Vagina (tissue), 2 donors: Measurements from ENCODE around the gene SNX22. TPM values are rescaled to one million over a fixed set of nuclear protein-coding genes. Genes with fewer than 3 reads are reported as not detected.

ENCODE experiments used
- DNase-seq, 2 donors: peaks; one replicate each; pipeline ENCODE4 v3.0.0-alpha.2; 2017; ENCODE audit errors: extremely low spot score in 2 of 2
- H3K27ac ChIP-seq: fragments of 200-600 bp; sonication (generic); one replicate; pipeline ENCODE4 v1.5.1; 2019
- H3K27me3 ChIP-seq: fragments of 200-600 bp; sonication (generic); one replicate; pipeline ENCODE4 v1.5.1; 2019
- H3K36me3 ChIP-seq, 2 donors: fragments of 200-600 bp; sonication (generic); one replicate each; pipeline ENCODE4 v1.5.1; 2017 to 2019
- H3K4me1 ChIP-seq: fragments of 200-600 bp; sonication (generic); one replicate; pipeline ENCODE4 v1.5.1; 2019
- H3K4me3 ChIP-seq, 2 donors: fragments of 200-600 bp; sonication (generic); 1 replicate in 1 of 2; 2 replicates in 1 of 2; pipeline ENCODE4 v1.5.1; 2016 to 2019
- H3K9me3 ChIP-seq: fragments of 200-600 bp; sonication (generic); one replicate; pipeline ENCODE4 v1.5.1; 2019
- POLR2A ChIP-seq, 2 donors: fragments of 450-650 bp; IDR thresholded peaks; one replicate each; pipeline ENCODE4 v1.6.1; 2017; ENCODE audit warnings: antibody characterized with exemption in 2 of 2, mild to moderate bottlenecking in 2 of 2, moderate library complexity in 2 of 2
- POLR2AphosphoS5 ChIP-seq, 2 donors: sonication (generic); formaldehyde crosslinking; IDR thresholded peaks; one replicate each; pipeline ENCODE4 v1.9.0; 2017; ENCODE audit warnings: antibody characterized with exemption in 2 of 2, mild to moderate bottlenecking in 2 of 2, low read depth in 1 of 2; ENCODE audit not compliant: insufficient read depth in 1 of 2
- intact Hi-C: fragments of 100-400 bp; cut with DNase I; formaldehyde crosslinking; loops from one replicate; pipeline ENCODE4 v1.15.1; 2023
- total RNA-seq: library from RNA; depleted of rRNA; stranded (reverse); fragments of >200 nt; gene quantifications from one replicate; pipeline ENCODE4 v1.2.3, GENCODE V29; 2016
- TF ChIP-seq, protein P1 (sequence below), 3 experiments: fragments of 450-650 bp in 2 of 3; fragments of 200-600 bp in 1 of 3; sonication (generic) in 1 of 3; IDR thresholded peaks; one replicate each; pipeline ENCODE4 v1.5.1; 2017 to 2019; ENCODE audit warnings: antibody characterized with exemption in 3 of 3, mild to moderate bottlenecking in 2 of 3, moderate library complexity in 2 of 3

The SNX22 gene
- total RNA-seq, 1 donor from 2014 or later, result not detected

DNA sequence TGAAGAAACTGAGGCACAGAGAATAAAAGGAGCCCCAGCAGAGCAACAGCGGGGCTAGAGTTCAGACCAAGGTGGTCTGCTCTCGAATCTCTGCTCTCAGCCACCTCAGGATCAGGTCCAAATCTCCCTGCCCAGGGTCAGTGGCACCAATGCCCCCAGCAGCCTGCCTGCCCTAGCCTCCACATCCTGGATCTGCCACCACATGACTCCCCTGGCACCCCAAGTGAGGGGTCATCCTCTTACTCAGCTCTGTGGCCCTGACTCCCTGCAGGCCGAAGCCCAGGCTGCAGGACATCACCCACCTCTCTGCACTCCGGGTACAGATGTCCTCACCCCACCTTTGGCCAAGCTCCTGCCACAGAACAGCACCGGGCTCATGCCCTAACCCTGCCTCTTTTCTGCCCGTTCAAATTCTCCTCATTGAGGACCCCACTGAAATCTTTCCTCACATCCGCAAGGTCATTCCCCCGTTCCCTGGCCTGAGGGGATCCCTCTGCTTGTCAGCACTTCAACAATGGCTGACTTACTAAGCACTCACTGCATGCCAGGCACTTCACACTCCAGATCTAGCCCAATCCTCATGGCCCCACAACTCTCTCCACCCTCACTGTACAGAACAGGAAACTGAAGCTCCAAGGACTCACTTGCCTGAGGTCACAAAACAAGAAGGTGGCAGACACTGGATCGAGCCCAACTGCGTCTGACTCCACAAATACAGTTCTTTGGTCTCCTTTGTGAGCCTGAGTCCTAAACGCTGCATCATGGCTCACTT, 7.0 kb downstream of the SNX22 start:
- DNase-seq, result no peak
- TF ChIP-seq POLR2A (IDR thresholded peaks at IDR 0.05) (no peak), POLR2AphosphoS5 (IDR thresholded peaks at IDR 0.05; ENCODE audit: insufficient read depth in 1 of 2, low read depth in 1 of 2) (no peak)
- TF ChIP-seq, protein P1, sequence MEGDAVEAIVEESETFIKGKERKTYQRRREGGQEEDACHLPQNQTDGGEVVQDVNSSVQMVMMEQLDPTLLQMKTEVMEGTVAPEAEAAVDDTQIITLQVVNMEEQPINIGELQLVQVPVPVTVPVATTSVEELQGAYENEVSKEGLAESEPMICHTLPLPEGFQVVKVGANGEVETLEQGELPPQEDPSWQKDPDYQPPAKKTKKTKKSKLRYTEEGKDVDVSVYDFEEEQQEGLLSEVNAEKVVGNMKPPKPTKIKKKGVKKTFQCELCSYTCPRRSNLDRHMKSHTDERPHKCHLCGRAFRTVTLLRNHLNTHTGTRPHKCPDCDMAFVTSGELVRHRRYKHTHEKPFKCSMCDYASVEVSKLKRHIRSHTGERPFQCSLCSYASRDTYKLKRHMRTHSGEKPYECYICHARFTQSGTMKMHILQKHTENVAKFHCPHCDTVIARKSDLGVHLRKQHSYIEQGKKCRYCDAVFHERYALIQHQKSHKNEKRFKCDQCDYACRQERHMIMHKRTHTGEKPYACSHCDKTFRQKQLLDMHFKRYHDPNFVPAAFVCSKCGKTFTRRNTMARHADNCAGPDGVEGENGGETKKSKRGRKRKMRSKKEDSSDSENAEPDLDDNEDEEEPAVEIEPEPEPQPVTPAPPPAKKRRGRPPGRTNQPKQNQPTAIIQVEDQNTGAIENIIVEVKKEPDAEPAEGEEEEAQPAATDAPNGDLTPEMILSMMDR (IDR thresholded peaks at IDR 0.05), result no peak
- Histone ChIP-seq H3K27ac (no peak overlapping the region), H3K9me3 (no peaks in the 10 kb centered on the region), H3K4me1 (peaks cover 51% of the 10 kb centered on the region), H3K4me3 (no peak overlapping the region), H3K36me3 (peaks cover 0 to 67% of the 10 kb centered on the region in 2 donors), H3K27me3 (no peaks in the 10 kb centered on the region)
- intact Hi-C loops, result loop anchor here (10.0 kb wide), 1 partner anchor 64 kb away; the partner anchor contains the start of genes CIAO2A and SNX1

DNA sequence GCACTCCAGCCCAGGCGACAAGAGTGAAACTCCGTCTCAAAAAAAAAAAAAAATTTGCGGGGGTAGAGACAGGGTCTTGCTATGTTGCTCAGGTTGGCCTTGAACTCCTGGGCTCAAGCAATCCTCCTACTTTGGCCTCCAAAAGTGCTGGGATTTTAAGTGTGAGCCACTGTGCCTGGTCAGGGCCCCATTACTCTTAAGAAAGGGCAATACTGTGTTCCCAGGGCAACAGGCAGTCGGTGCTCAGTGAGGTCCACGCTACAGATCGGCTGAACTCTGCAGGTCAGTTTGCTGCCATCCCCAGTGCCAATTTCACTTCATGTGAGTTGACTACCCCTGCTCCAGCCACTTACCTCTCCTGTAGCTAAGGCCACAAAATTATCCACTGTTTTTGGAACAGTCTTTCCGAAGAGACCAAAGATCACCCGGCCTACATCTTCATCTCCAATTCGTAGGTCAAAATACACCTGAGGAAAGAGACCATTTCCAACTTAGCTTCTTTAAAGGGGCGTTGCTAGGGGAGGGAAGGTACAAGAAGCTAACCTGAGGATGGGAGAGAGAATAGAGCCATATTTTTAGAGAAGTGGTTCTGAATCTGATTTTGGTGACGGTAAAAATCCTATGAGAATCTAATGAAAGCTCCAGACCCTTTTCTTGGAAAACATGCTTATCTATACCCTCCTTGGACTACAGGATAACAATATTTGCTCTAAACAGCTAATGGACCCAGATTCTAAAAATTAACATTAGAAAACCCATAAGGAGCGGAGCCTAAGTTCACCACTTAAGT, 10.4 kb downstream of the SNX22 start:
- H3K9me3 ChIP-seq, result no peaks in the 10 kb centered on the region
- DNase-seq, result no peak
- intact Hi-C loops, result loop anchor here (10.0 kb wide), 1 partner anchor 193 kb away; the partner anchor contains the start of gene CSNK1G1
- TF ChIP-seq, protein P1 (IDR thresholded peaks at IDR 0.05), result no peak
- TF ChIP-seq POLR2A (IDR thresholded peaks at IDR 0.05) (no peak), POLR2AphosphoS5 (IDR thresholded peaks at IDR 0.05; ENCODE audit: insufficient read depth in 1 of 2, low read depth in 1 of 2) (no peak)
- peak overlapping the region; percentile 73 for H3K27ac ChIP-seq
- peaks cover 0 to 47% of the 10 kb centered on the region in 2 donors for H3K36me3 ChIP-seq
- peak overlapping the region; percentile 75 to 78 for H3K4me3 ChIP-seq
- peaks cover 42% of the 10 kb centered on the region for H3K4me1 ChIP-seq
- no peaks in the 10 kb centered on the region for H3K27me3 ChIP-seq

DNA sequence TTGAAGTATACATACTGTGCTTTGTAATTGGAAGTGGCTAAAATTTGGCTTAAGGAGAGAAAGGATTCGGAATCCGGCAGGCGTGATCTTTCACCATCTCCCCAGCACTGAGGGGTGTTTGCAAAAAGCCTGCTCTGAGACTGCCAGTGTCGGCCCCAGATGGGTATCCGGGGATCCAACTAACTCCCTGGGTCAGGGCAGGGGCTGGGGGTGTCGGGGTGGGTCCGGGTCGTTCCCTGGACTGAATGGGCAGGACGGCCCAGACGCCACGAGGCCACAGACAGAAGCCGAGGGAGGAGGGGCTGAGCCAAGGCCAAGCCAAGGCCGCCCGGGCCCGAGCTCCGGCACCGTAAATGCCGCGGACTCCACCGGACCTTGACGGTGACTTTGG, 10.9 kb downstream of the SNX22 start:
- H3K9me3 ChIP-seq, result no peaks in the 10 kb centered on the region
- DNase-seq, result no peak
- H3K27me3 ChIP-seq, result no peaks in the 10 kb centered on the region
- H3K36me3 ChIP-seq, result peaks cover 0 to 41% of the 10 kb centered on the region in 2 donors
- peaks cover 42% of the 10 kb centered on the region for H3K4me1 ChIP-seq
- peak overlapping the region; percentile 75 to 78 for H3K4me3 ChIP-seq
- TF ChIP-seq, protein P1 (IDR thresholded peaks at IDR 0.05), result no peak
- TF ChIP-seq POLR2AphosphoS5 (IDR thresholded peaks at IDR 0.05; ENCODE audit: insufficient read depth in 1 of 2, low read depth in 1 of 2), result no peak
- TF ChIP-seq POLR2A (IDR thresholded peaks at IDR 0.05), result no peak
- H3K27ac ChIP-seq, result peak overlapping the region; percentile 73
- intact Hi-C loops, result loop anchor here (10.0 kb wide), 1 partner anchor 192 kb away; the partner anchor contains the start of gene CSNK1G1

DNA sequence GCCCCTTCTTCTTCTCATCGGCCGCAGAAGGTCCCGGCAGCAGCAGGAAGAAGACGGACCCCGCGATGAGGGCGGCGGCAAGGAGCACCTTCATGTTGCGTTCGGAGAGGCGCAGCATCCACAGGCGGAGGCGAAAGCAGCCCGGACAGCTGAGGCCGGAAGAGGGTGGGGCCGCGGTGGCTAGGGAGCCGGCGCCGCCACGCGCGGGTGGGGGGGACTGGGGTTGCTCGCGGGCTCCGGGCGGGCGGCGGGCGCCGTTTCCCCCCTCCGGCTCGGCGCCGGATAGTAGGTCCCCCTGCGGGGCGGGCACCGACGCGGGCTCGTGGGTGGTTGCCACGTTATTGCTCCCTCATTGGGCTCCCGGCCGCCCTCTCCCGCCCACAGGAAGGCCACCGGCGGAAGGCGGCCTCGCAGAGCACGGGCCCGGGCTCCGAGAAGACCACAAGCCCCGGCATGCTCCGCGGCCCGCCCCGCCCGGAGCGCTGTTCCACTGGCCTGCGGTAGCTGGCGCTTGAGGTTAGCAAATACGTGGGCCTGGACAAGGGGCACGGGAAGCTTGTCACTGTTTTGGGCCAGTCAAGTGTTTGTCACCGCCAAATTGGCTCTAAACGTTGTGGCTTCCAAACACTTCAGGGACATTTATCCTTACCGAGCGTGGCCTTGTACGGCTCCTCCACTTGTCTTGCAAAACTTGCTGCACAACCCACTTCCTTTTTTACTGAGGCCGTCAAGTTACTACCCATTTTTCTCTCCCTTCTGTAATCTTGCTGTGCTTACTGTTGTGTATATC, 11.5 kb downstream of the SNX22 start, which contains the start of gene PPIB:
PPIB (minus strand) TSS at position 154 of the 790 bp plus-strand sequence; CDS start at position 118, 36 bp downstream.
- peak within 1 kb of the TSS; percentile 74 for H3K27ac ChIP-seq
- TF ChIP-seq POLR2AphosphoS5 (IDR thresholded peaks at IDR 0.05; ENCODE audit: insufficient read depth in 1 of 2, low read depth in 1 of 2) (peak; percentile 83 to 90), POLR2A (IDR thresholded peaks at IDR 0.05) (peak in 1 of 2 donors; percentile 69)
- TF ChIP-seq, protein P1 (IDR thresholded peaks at IDR 0.05), result peak in 2 of 3 experiments; percentile 12 to 17
- peaks cover 0 to 35% of the 10 kb centered on the region in 2 donors for H3K36me3 ChIP-seq
- intact Hi-C loops, result loop anchor here (10.0 kb wide), 1 partner anchor 192 kb away; the partner anchor contains the start of gene CSNK1G1
- H3K4me3 ChIP-seq, result peak within 1 kb of the TSS; percentile 75 to 78
- H3K9me3 ChIP-seq, result no peaks in the 10 kb centered on the region
- peak in 1 of 2 donors; percentile 97 for DNase-seq
- H3K4me1 ChIP-seq, result peaks cover 42% of the 10 kb centered on the region
- H3K27me3 ChIP-seq, result no peaks in the 10 kb centered on the region
